Heart left ventricle (tissue), 13 donors: ENCODE data around the gene AHDC1.

Experiments used
- CTCF ChIP-seq, 12 donors: fragments of 200-600 bp; sonication (generic) in 4 of 12; IDR thresholded peaks; one replicate each; pipeline versions ENCODE4 v1.5.0 to v1.8.0; 2018 to 2022; ENCODE audit warnings: antibody characterized with exemption in 12 of 12, mild to moderate bottlenecking in 5 of 12
- POLR2A ChIP-seq, 2 donors: fragments of 450-650 bp; IDR thresholded peaks; one replicate each; pipeline ENCODE4 v1.6.1; 2017; ENCODE audit warnings: antibody characterized with exemption in 2 of 2, mild to moderate bottlenecking in 2 of 2, moderate library complexity in 2 of 2
- donor health status: ischemic (EF 13 %, LVEDD 7.1; RV severe dilation, severe dysfunction).
- donor health status: DM: no; HTN: yes; CAD: no.
- donor health status: DM: no; HTN: no; CAD: no.
- donor health status: ischemic (EF 25% LVEDD 6.9; RV normal size, moderate dysfunction).
- donor health status: ischemic (EF 25% LVEDD 5.7; RV mildly dilated, moderate dysfunction).
- donor health status: ischemic (EF 35%, LVEDD 5.7; RV mildly dilated, moderate dysfunction).
- donor health status: nonischemic (EF 11% LVEDD 7.7; RV severe dilation, severe dysfunction).
- donor health status: DM: yes; HTN: yes; CAD: no.
- donor health status: PGD.
- donor health status: ischemic (EF 29% LVEDD 5.4; RV normal size, mild dysfunction).
- donor health status: nonischemic (EF 23%, LVEDD 6.1; RV moderate dilation, normal function).

GRCh38 chr1:27563591-27564471, 40.1 kb downstream of the AHDC1 start:
- TF ChIP-seq POLR2A (IDR thresholded peaks at IDR 0.05) (no peak), CTCF (IDR thresholded peaks at IDR 0.05) (no peak)
